ENCODE data around the gene HS1BP3.

The HS1BP3 gene

DNA sequence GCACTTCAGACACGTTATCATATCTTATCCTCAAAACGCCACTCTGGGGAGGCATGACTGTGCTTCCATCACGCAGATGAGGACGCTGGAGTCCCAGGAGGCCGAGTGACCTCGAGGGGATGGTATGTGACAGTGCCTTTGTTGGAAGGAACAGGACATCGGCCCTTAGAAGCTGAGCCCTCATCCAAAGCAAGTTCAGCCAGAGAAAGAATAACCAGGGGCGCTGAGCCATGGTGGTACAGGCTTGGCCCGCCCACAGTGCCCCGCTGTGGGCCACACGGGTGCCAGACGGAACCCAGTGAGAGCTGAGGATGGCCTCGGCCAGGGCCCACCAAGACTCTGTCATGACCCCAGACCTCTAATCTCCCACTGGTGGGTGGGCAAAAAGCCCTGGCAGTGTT, 31.3 kb downstream of the HS1BP3 start:
- no peak for TF ChIP-seq CTCF (IDR thresholded peaks at IDR 0.05; ENCODE audit: borderline replicate concordance, insufficient read depth, low read depth, low read length)

DNA sequence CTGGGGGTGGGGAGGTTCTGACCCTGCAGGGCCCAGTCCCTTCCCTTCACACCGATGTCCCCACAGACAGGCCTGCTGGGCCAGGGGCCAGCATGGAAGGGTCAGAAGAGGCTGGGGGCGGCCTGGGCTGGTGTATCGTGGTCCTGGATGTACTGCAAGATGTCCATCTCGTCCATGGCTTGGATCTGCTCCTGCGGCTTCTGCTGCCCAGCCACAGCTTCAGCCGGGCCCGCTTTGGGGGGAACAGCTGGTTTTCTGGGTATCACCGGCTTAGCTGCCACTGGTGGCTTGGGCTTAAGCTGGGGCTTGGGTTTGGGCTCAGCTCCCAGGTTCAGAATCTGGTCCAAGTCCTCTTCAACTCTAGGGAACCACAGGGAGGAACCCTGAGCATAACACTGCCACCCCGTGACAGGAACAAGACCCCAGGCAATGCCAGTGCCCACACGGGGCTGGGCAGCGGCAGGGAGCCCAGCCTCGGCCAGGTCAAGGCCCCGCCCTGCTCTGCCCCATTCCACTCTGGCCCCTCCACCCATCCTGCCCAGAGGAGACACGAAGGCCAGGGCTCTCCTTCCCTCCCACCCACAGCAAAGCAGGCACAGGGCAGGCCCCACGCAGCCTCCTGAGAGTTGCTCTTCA, 31.9 kb downstream of the HS1BP3 start:
- no peak overlapping the region for H3K4me3 ChIP-seq (ENCODE audit: low read depth, low read length)
- TF ChIP-seq CTCF (IDR thresholded peaks at IDR 0.05; ENCODE audit: borderline replicate concordance, insufficient read depth, low read depth, low read length): no peak

More for the DNA sequence above, 31.3 kb downstream of the HS1BP3 start:
- H3K4me3 ChIP-seq (ENCODE audit: low read depth, low read length): no peak overlapping the region

DNA sequence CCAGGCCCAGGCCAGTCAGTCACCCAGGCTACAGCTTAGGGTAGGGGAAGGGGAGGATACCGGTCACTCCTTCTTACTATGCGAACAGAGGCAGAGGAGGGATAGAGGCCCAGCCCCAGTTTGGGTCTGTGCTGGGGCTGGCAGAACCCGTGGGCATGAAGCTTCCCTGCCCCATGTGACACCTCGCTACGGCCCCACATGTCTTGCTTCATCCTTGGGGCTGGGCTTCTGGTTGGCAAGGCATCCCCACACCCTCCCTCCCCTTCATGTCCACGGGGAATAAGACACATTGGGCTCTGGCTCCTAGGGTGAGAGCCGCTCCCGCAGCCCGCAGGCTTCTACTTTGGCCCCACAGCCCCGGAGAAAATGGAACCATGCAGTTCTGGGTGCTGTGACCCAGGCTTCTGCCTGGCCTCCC, 32.4 kb downstream of the HS1BP3 start:
- TF ChIP-seq CTCF (IDR thresholded peaks at IDR 0.05; ENCODE audit: borderline replicate concordance, insufficient read depth, low read depth, low read length): no peak
- H3K4me3 ChIP-seq (ENCODE audit: low read depth, low read length): no peak overlapping the region

GRCh38 chr2:20617892-20618467, 32.9 kb downstream of the HS1BP3 start:
- H3K4me3 ChIP-seq (ENCODE audit: low read depth, low read length): no peak overlapping the region
- TF ChIP-seq CTCF (IDR thresholded peaks at IDR 0.05; ENCODE audit: borderline replicate concordance, insufficient read depth, low read depth, low read length): 0 out of 2 replicates have a peak, but pooled peaks have one; percentile 22

- H3K4me3 ChIP-seq (ENCODE audit: low read depth, low read length): no peak overlapping the region
- no peak for TF ChIP-seq CTCF (IDR thresholded peaks at IDR 0.05; ENCODE audit: borderline replicate concordance, insufficient read depth, low read depth, low read length)
Observed at GRCh38 chr2:20617081-20617575, 33.8 kb downstream of the HS1BP3 start.

DNA sequence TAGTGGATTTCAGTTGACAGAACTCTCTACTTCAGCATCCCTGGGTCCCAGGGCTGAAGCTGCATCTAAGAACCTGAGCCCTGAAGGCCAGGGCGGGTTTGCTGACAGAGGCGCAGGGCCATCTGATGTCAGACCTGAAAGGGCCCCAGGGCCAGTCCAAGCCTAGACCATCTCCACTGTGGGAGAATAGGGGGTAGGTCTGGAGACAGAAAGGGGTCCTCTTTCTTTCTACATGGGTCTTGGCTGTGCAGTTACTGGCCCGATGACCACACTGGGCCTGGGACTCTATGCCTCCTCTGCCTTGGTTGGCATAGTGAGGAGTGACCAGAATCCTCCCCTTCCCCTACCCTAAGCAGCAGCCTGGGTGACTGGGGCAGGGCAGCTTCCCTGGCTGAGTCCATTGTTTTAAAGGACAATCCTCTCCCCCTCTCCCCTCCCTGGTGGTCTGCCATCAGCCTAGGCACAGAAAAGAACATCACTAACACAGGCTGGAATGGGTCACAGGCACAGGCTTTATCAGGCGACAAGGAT, 34.5 kb downstream of the HS1BP3 start:
- H3K4me3 ChIP-seq (ENCODE audit: low read depth, low read length): no peak overlapping the region
- no peak for TF ChIP-seq CTCF (IDR thresholded peaks at IDR 0.05; ENCODE audit: borderline replicate concordance, insufficient read depth, low read depth, low read length)
